Neuronal stem cell (in vitro differentiated cells): Measurements from ENCODE around the gene TMEM204.
"Not testable (repeated sequence)": the region's sequence is repeated elsewhere in the genome, so short reads cannot be mapped to it uniquely, and the experiment has no call there.

Experiments used
- DNase-seq: peaks from one replicate; pipeline ENCODE4 v3.0.0-alpha.2; 2013; ENCODE audit warnings: low spot score
- H2AFZ ChIP-seq: one replicate; pipeline ENCODE4 v1.6.1; 2013; ENCODE audit warnings: mild to moderate bottlenecking, low read length, inconsistent platforms
- H2AK5ac ChIP-seq: 2 replicates; pipeline ENCODE4 v1.6.1; 2013; ENCODE audit warnings: low read depth, mild to moderate bottlenecking, inconsistent platforms, low read length, moderate library complexity, mixed read lengths
- H2BK120ac ChIP-seq: 2 replicates; pipeline ENCODE4 v1.6.1; 2013; ENCODE audit warnings: low read depth, mild to moderate bottlenecking, inconsistent platforms, low read length, moderate library complexity, mixed read lengths
- H2BK12ac ChIP-seq: one replicate; pipeline ENCODE4 v1.6.1; 2013; ENCODE audit warnings: low read length, inconsistent platforms
- H2BK15ac ChIP-seq: 2 replicates; pipeline ENCODE4 v1.6.1; 2013; ENCODE audit warnings: mild to moderate bottlenecking, low read length, inconsistent platforms, mixed read lengths
- H2BK5ac ChIP-seq: one replicate; pipeline ENCODE4 v1.6.1; 2013; ENCODE audit warnings: inconsistent platforms, mild to moderate bottlenecking, low read length, moderate library complexity
- H3K14ac ChIP-seq: one replicate; pipeline ENCODE4 v1.6.1; 2013; ENCODE audit warnings: low read length, inconsistent platforms
- H3K18ac ChIP-seq: 2 replicates; pipeline ENCODE4 v1.6.1; 2013; ENCODE audit warnings: low read length, inconsistent platforms
- H3K23ac ChIP-seq: 2 replicates; pipeline ENCODE4 v1.6.1; 2013; ENCODE audit warnings: low read depth, mild to moderate bottlenecking, mixed read lengths, low read length, inconsistent platforms; ENCODE audit not compliant: poor library complexity
- H3K27ac ChIP-seq: replicated peaks from 3 replicates; pipeline ENCODE4 v1.5.1; 2013; ENCODE audit warnings: low read length, inconsistent platforms
- H3K27me3 ChIP-seq, 3 experiments: 2 replicates each; pipeline ENCODE4 v1.6.1; 2013; ENCODE audit warnings: low read length in 3 of 3, mild to moderate bottlenecking in 2 of 3, inconsistent platforms in 1 of 3, low read depth in 1 of 3, mixed read lengths in 1 of 3, moderate library complexity in 1 of 3; ENCODE audit not compliant: control insufficient read depth in 3 of 3, insufficient read depth in 3 of 3
- H3K36me3 ChIP-seq, 2 donors: replicated peaks in 1 of 2; 2 replicates each; pipeline ENCODE4 v1.6.1; 2013; ENCODE audit warnings: low read length in 2 of 2; ENCODE audit not compliant: control insufficient read depth in 2 of 2, insufficient read depth in 2 of 2
- H3K4ac ChIP-seq: 2 replicates; pipeline ENCODE4 v1.6.1; 2013; ENCODE audit warnings: inconsistent platforms, mild to moderate bottlenecking, low read length, moderate library complexity
- H3K4me1 ChIP-seq, 2 donors: 1 replicate in 1 of 2; 2 replicates in 1 of 2; pipeline ENCODE4 v1.6.1; 2013; ENCODE audit warnings: low read length in 2 of 2, low read depth in 1 of 2; ENCODE audit not compliant: control insufficient read depth in 2 of 2, insufficient read depth in 1 of 2
- H3K4me2 ChIP-seq: one replicate; pipeline ENCODE4 v1.6.1; 2013; ENCODE audit warnings: mild to moderate bottlenecking, low read length, inconsistent platforms; ENCODE audit not compliant: insufficient read depth, poor library complexity, severe bottlenecking
- H3K4me3 ChIP-seq, 2 donors: 2 replicates each; pipeline ENCODE4 v1.5.1; 2013; ENCODE audit warnings: low read length in 2 of 2, mild to moderate bottlenecking in 2 of 2, inconsistent platforms in 1 of 2, moderate library complexity in 1 of 2
- H3K79me1 ChIP-seq: one replicate; pipeline ENCODE4 v1.6.1; 2013; ENCODE audit warnings: low read depth, mild to moderate bottlenecking, inconsistent platforms, low read length, moderate library complexity
- H3K9ac ChIP-seq: one replicate; pipeline ENCODE4 v1.6.1; 2013; ENCODE audit warnings: mild to moderate bottlenecking, low read depth, low read length, inconsistent platforms; ENCODE audit not compliant: poor library complexity
- H3K9me3 ChIP-seq, 2 donors: replicated peaks in 1 of 2; 2 replicates each; pipeline versions ENCODE3 to v1.6.1; 2013; ENCODE audit warnings: low read length in 2 of 2, mild to moderate bottlenecking in 2 of 2, inconsistent platforms in 1 of 2, low read depth in 1 of 2, mixed read lengths in 1 of 2, moderate library complexity in 1 of 2; ENCODE audit not compliant: control insufficient read depth in 2 of 2, insufficient read depth in 1 of 2
- H4K8ac ChIP-seq: one replicate; pipeline ENCODE4 v1.6.1; 2013; ENCODE audit warnings: low read depth, mild to moderate bottlenecking, inconsistent platforms, low read length, moderate library complexity
- H4K91ac ChIP-seq: one replicate; pipeline ENCODE4 v1.6.1; 2013; ENCODE audit warnings: low read length, low read depth, mild to moderate bottlenecking, inconsistent platforms; ENCODE audit not compliant: poor library complexity
- WGBS, 2 donors: extraction: QIAGEN DNeasy Blood & Tissue Kit; methylation state at CpG; one replicate each; pipeline ENCODE4 v1.1.7; 2013; ENCODE audit warnings: missing lambda C conversion rate in 2 of 2, mixed read lengths in 1 of 2; ENCODE audit not compliant: insufficient read length in 2 of 2, insufficient replicate concordance in 1 of 2; ENCODE audit errors: extremely low coverage in 2 of 2; 5-methylcytosine and 5-hydroxymethylcytosine counted together

The TMEM204 gene

GRCh38 chr16:1595511-1595910, 62.0 kb downstream of the TMEM204 start:
- WGBS, 2 donors = no CpG with 5 or more reads among the region's 5 CpGs
- DNase-seq, H2AFZ ChIP-seq, H3K14ac ChIP-seq, H3K4me1 ChIP-seq, H3K4ac ChIP-seq, H3K18ac ChIP-seq, H3K4me3 ChIP-seq, H3K4me2 ChIP-seq, H2BK12ac ChIP-seq, H2BK15ac ChIP-seq, H2BK120ac ChIP-seq, H2AK5ac ChIP-seq, H3K9ac ChIP-seq, H4K8ac ChIP-seq, H3K79me1 ChIP-seq, H3K27ac ChIP-seq, H3K27me3 ChIP-seq, H3K9me3 ChIP-seq, H2BK5ac ChIP-seq, H4K91ac ChIP-seq, H3K23ac ChIP-seq: not testable (repeated sequence)
- peaks cover 20 to 62% of the 10 kb centered on the region in 2 donors for H3K36me3 ChIP-seq

- H3K4me3 ChIP-seq = no peak overlapping the region
- no peak overlapping the region for H2BK12ac ChIP-seq
- H2BK5ac ChIP-seq = no peak overlapping the region
- peaks cover 20 to 64% of the 10 kb centered on the region in 2 donors for H3K36me3 ChIP-seq
- no peaks in the 10 kb centered on the region for H3K4me1 ChIP-seq
- H2AK5ac ChIP-seq = no peak overlapping the region
- H3K4ac ChIP-seq = no peak overlapping the region
- no peak overlapping the region for H2AFZ ChIP-seq
- no peak overlapping the region for H4K91ac ChIP-seq
- no CpG with 5 or more reads among the region's 12 CpGs for WGBS, 2 donors
- DNase-seq = no peak
- peaks cover 5% of the 10 kb centered on the region for H3K79me1 ChIP-seq
- no peak overlapping the region for H2BK15ac ChIP-seq
- no peak overlapping the region for H2BK120ac ChIP-seq
- H3K27me3 ChIP-seq = no peaks in the 10 kb centered on the region
- H3K9me3 ChIP-seq = peaks cover 0 to 6% of the 10 kb centered on the region in 2 donors
- H3K18ac ChIP-seq = no peak overlapping the region
- H3K27ac ChIP-seq = no peak overlapping the region
- no peak overlapping the region for H4K8ac ChIP-seq
- no peak overlapping the region for H3K23ac ChIP-seq
- no peak overlapping the region for H3K14ac ChIP-seq
- H3K9ac ChIP-seq = no peak overlapping the region
- no peak overlapping the region for H3K4me2 ChIP-seq
Measured at GRCh38 chr16:1596516-1596915, 63.0 kb downstream of the TMEM204 start.

GRCh38 chr16:1597154-1597553, 63.7 kb downstream of the TMEM204 start:
- WGBS, 2 donors = no CpG with 5 or more reads among the region's 13 CpGs

GRCh38 chr16:1601031-1601430, 67.6 kb downstream of the TMEM204 start:
- Histone ChIP-seq H3K14ac (no peak overlapping the region), H3K36me3 (peaks cover 24 to 64% of the 10 kb centered on the region in 2 donors), H2BK15ac (no peak overlapping the region), H2BK5ac (no peak overlapping the region), H2AFZ (no peak overlapping the region), H3K4me3 (no peak overlapping the region), H3K79me1 (peaks cover 3% of the 10 kb centered on the region), H3K27me3 (no peaks in the 10 kb centered on the region), H4K91ac (no peak overlapping the region), H2AK5ac (no peak overlapping the region), H2BK120ac (no peak overlapping the region), H2BK12ac (no peak overlapping the region), H3K4ac (no peak overlapping the region), H3K4me1 (no peaks in the 10 kb centered on the region), H3K23ac (no peak overlapping the region), H3K18ac (no peak overlapping the region), H3K9ac (no peak overlapping the region), H3K9me3 (peaks cover 0 to 6% of the 10 kb centered on the region in 2 donors), H3K4me2 (no peak overlapping the region), H4K8ac (no peak overlapping the region), H3K27ac (no peak overlapping the region)
- DNase-seq = no peak
- no CpG with 5 or more reads among the region's 7 CpGs for WGBS, 2 donors

More at GRCh38 chr16:1597154-1597553, 63.7 kb downstream of the TMEM204 start:
- H3K9me3 ChIP-seq = peaks cover 0 to 6% of the 10 kb centered on the region in 2 donors
- no peak overlapping the region for H2AFZ ChIP-seq
- no peaks in the 10 kb centered on the region for H3K27me3 ChIP-seq
- no peak overlapping the region for H2BK15ac ChIP-seq
- no peak overlapping the region for H3K14ac ChIP-seq
- no peak overlapping the region for H2BK5ac ChIP-seq
- no peak for DNase-seq
- no peak overlapping the region for H2BK120ac ChIP-seq
- H3K23ac ChIP-seq = peak overlapping the region; percentile 35
- H3K79me1 ChIP-seq = peaks cover 5% of the 10 kb centered on the region
- H3K36me3 ChIP-seq = peaks cover 21 to 65% of the 10 kb centered on the region in 2 donors
- H2AK5ac ChIP-seq = no peak overlapping the region
- no peak overlapping the region for H3K4ac ChIP-seq
- H3K4me3 ChIP-seq = no peak overlapping the region
- H4K91ac ChIP-seq = no peak overlapping the region
- H4K8ac ChIP-seq = no peak overlapping the region
- H3K4me1 ChIP-seq = no peaks in the 10 kb centered on the region
- no peak overlapping the region for H3K18ac ChIP-seq
- H2BK12ac ChIP-seq = no peak overlapping the region
- H3K4me2 ChIP-seq = no peak overlapping the region
- no peak overlapping the region for H3K9ac ChIP-seq
- no peak overlapping the region for H3K27ac ChIP-seq
